HepG2 (cell line): ENCODE measurements around the gene MORN1. TPM values are rescaled to one million over a fixed set of nuclear protein-coding genes. Genes with fewer than 3 reads are reported as not detected.

Experiments
- ATAC-seq: fragments of 200-7000 bp; cut with Tn5 transposase; 3 replicates; pipeline ENCODE4 v1.9.1; 2020; ENCODE audit warnings: mild to moderate bottlenecking, moderate library complexity
- BruUV-seq: library from RNA; stranded (reverse); fragments of 400-500 nt; replicated peaks from 2 replicates; lab custom pipeline; 2021; lab: Mats Ljungman, UMichigan
- CTCF ChIA-PET: fragments of 300-600 bp; formaldehyde crosslinking; extraction: SDS; loops from one replicate; lab custom pipeline; 2021; ENCODE audit warnings: low total read pairs, inconsistent platforms, low intra/inter-chr PET ratio; lab: Yijun Ruan, JAX
- POLR2A ChIA-PET: fragments of 350-600 bp; sonication (Branson Sonifier 250); formaldehyde crosslinking; loops from one replicate; lab custom pipeline; 2020; ENCODE audit warnings: antibody characterized with exemption, inconsistent platforms; lab: Yijun Ruan, JAX
- DNase-seq: peaks from one replicate; pipeline ENCODE4 v3.0.0-alpha.2; 2015; ENCODE audit warnings: low spot score
- FAIRE-seq: peaks from 3 replicates; lab custom pipeline; 2011; peaks lifted over from hg19 to GRCh38; lab: Jason Lieb, UNC
- H2AFZ ChIP-seq: one replicate; pipeline ENCODE4 v1.6.1; 2011; ENCODE audit warnings: low read length, inconsistent platforms
- H3K27ac ChIP-seq: fragments of 300-600 bp; 3 replicates; pipeline ENCODE4 v1.8.0; 2011; ENCODE audit warnings: mixed run types, mild to moderate bottlenecking, mixed read lengths, low read length, inconsistent platforms; ENCODE audit not compliant: insufficient read depth; ENCODE audit errors: extremely low read length
- H3K27me3 ChIP-seq, 2 experiments: fragments of 200-600 bp in 1 of 2; 2 replicates in 1 of 2; 3 replicates in 1 of 2; pipeline versions ENCODE4 v1.6.0 to v1.8.0; 2011; ENCODE audit warnings: low read length in 2 of 2, mild to moderate bottlenecking in 2 of 2, moderate library complexity in 2 of 2, inconsistent platforms in 1 of 2; ENCODE audit not compliant: insufficient read depth in 2 of 2, control insufficient read depth in 1 of 2
- H3K36me3 ChIP-seq, 2 experiments: fragments of 200-600 bp in 1 of 2; replicated peaks in 1 of 2; 2 replicates in 1 of 2; 3 replicates in 1 of 2; pipeline versions ENCODE4 v1.5.1 to v1.8.0; 2011; ENCODE audit warnings: low read length in 2 of 2, inconsistent platforms in 1 of 2; ENCODE audit not compliant: insufficient read depth in 2 of 2, control insufficient read depth in 1 of 2
- H3K4me1 ChIP-seq: 2 replicates; pipeline ENCODE4 v1.5.1; 2012; ENCODE audit warnings: low read length, inconsistent platforms; ENCODE audit not compliant: insufficient read depth
- H3K4me2 ChIP-seq: 2 replicates; pipeline ENCODE4 v1.6.0; 2011; ENCODE audit warnings: low read depth, low read length, inconsistent platforms
- H3K4me3 ChIP-seq, 3 experiments: fragments of 200-600 bp in 1 of 3; sonication (generic), shearing (Covaris generic) in 1 of 3; replicated peaks in 1 of 3; 2 replicates each; pipeline ENCODE4 v1.5.1; 2011 to 2016; ENCODE audit warnings: low read length in 3 of 3, inconsistent platforms in 2 of 3, low read depth in 2 of 3, mild to moderate bottlenecking in 2 of 3, control low read depth in 1 of 3, mixed read lengths in 1 of 3; ENCODE audit not compliant: insufficient read depth in 1 of 3
- H3K79me2 ChIP-seq: one replicate; pipeline ENCODE4 v1.6.1; 2011; ENCODE audit warnings: low read length, inconsistent platforms; ENCODE audit not compliant: insufficient read depth
- H3K9ac ChIP-seq: 2 replicates; pipeline ENCODE4 v1.6.0; 2011; ENCODE audit warnings: mild to moderate bottlenecking, low read depth, low read length, inconsistent platforms; ENCODE audit not compliant: insufficient read depth
- H3K9me3 ChIP-seq: 2 replicates; pipeline ENCODE4 v1.5.1; 2012; ENCODE audit warnings: mild to moderate bottlenecking, low read length
- H4K20me1 ChIP-seq: 2 replicates; pipeline ENCODE4 v1.6.0; 2011; ENCODE audit warnings: inconsistent platforms, mild to moderate bottlenecking, low read length, moderate library complexity; ENCODE audit not compliant: insufficient read depth
- CHCHD3 ChIP-seq: sonication (generic); formaldehyde crosslinking; IDR thresholded peaks from 2 replicates; pipeline ENCODE4 v1.8.0; 2022; ENCODE audit warnings: mild to moderate bottlenecking, missing genetic modification reagents, moderate library complexity
- E2F5 ChIP-seq: sonication (generic); formaldehyde crosslinking; conservative IDR thresholded peaks from 2 replicates; pipeline ENCODE4 v1.4.0; 2020; ENCODE audit warnings: missing genetic modification reagents
- HNRNPUL1 ChIP-seq: fragments of 200-400 bp; formaldehyde crosslinking; IDR thresholded peaks from 2 replicates; pipeline ENCODE4 v1.6.1; 2017; ENCODE audit warnings: low read depth, mild to moderate bottlenecking, low read length, moderate library complexity
- JDP2 ChIP-seq: sonication (generic); formaldehyde crosslinking; IDR thresholded peaks from 2 replicates; pipeline ENCODE4 v1.8.1; 2022; ENCODE audit warnings: missing genetic modification reagents, borderline replicate concordance
- MED1 ChIP-seq: sonication (generic); formaldehyde crosslinking; IDR thresholded peaks from 2 replicates; pipeline ENCODE4 v1.4.0; 2020; ENCODE audit warnings: missing genetic modification reagents
- MEF2D ChIP-seq: sonication (generic); formaldehyde crosslinking; IDR thresholded peaks from 2 replicates; pipeline ENCODE4 v1.5.1; 2020; ENCODE audit warnings: mild to moderate bottlenecking, missing genetic modification reagents
- MTF1 ChIP-seq: sonication (generic); formaldehyde crosslinking; IDR thresholded peaks from 2 replicates; pipeline ENCODE4 v1.5.0; 2020; ENCODE audit warnings: missing genetic modification reagents
- RFX5 ChIP-seq: IDR thresholded peaks from 2 replicates; pipeline ENCODE4 v1.6.1; 2011; ENCODE audit warnings: low read depth, low read length, improper control_type of control experiment
- TAF1 ChIP-seq: sonication (generic); formaldehyde crosslinking; IDR thresholded peaks from 2 replicates; pipeline ENCODE4 v1.4.0; 2020; ENCODE audit warnings: missing genetic modification reagents
- YEATS4 ChIP-seq: sonication (generic); formaldehyde crosslinking; IDR thresholded peaks from 2 replicates; pipeline ENCODE4 v1.4.0; 2020; ENCODE audit warnings: missing genetic modification reagents, borderline replicate concordance
- ZMYM3 ChIP-seq: sonication (generic); formaldehyde crosslinking; IDR thresholded peaks from 2 replicates; pipeline ENCODE4 v1.5.1; 2020; ENCODE audit warnings: mild to moderate bottlenecking, missing genetic modification reagents
- ZNF20 ChIP-seq: sonication (generic); formaldehyde crosslinking; IDR thresholded peaks from 2 replicates; pipeline ENCODE4 v1.4.0; 2020; ENCODE audit warnings: mild to moderate bottlenecking, moderate library complexity, missing genetic modification reagents
- ZNF530 ChIP-seq: sonication (generic); formaldehyde crosslinking; IDR thresholded peaks from 2 replicates; pipeline ENCODE4 v1.5.0; 2020; ENCODE audit warnings: low read depth, mild to moderate bottlenecking, missing genetic modification reagents
- ZNF598 ChIP-seq: sonication (generic); formaldehyde crosslinking; IDR thresholded peaks from 2 replicates; pipeline ENCODE4 v1.5.1; 2020; ENCODE audit warnings: mild to moderate bottlenecking, missing genetic modification reagents, borderline replicate concordance
- WGBS: methylation state at CpG from one replicate; pipeline ENCODE4 v1.1.6; 2017; ENCODE audit warnings: low lambda C conversion rate; 5-methylcytosine and 5-hydroxymethylcytosine counted together
- in situ Hi-C: cut with HindIII; loops from 2 replicates; pipeline ENCODE4 v1.10.0; 2017; ENCODE audit warnings: low pct_unique_long_range_greater_than_20kb; ENCODE audit not compliant: extremely low pct_ligation_motif_present
- intact Hi-C: fragments of 100-400 bp; cut with micrococcal nuclease; formaldehyde crosslinking; loops from one replicate; pipeline ENCODE4 v1.10.0; 2022; ENCODE audit not compliant: unreplicated experiment
- polyA plus RNA-seq, 8 experiments: library from polyadenylated mRNA; depleted of rRNA in 3 of 8; stranded (reverse) in 7 of 8; unstranded in 1 of 8; fragments of >200 nt; fragmentation: Illumina TruSeq in 4 of 8; extraction: Trizol in 4 of 8; gene quantifications; 2 replicates each; pipeline versions ENCODE4 v1.2.1 to v1.2.3, GENCODE V29; 2011 to 2016; ENCODE audit warnings: low read depth in 4 of 8, missing spikeins in 1 of 8, mixed read lengths in 1 of 8; ENCODE audit not compliant: insufficient read depth in 1 of 8
- total RNA-seq, 5 experiments: library from RNA; depleted of rRNA; stranded (reverse); fragments of >200 nt; fragmentation: Illumina TruSeq; extraction: Trizol; gene quantifications; 2 replicates each; pipeline ENCODE4 v1.2.3, GENCODE V29; 2016; ENCODE audit warnings: low read depth in 1 of 5

The MORN1 gene
- total and polyA plus RNA-seq, 2 of the 13 experiments (the other 11 are each of a cell fraction or from before 2014, with no cell fraction given): 3.1 to 6.5 TPM

GRCh38 chr1:2419416-2419815, 28.1 kb upstream of the MORN1 start:
- whole genome bisulfite sequencing: 29% methylated on average over 5 of the region's 16 CpGs
- in situ Hi-C loops: no loop called here
- DNase-seq (no peak), FAIRE-seq (no peak), ATAC-seq (no peak)
- Histone ChIP-seq H3K4me1 (peaks cover 6% of the 10 kb centered on the region), H3K27me3 (peaks cover 9 to 59% of the 10 kb centered on the region in 2 experiments), H2AFZ (no peak overlapping the region), H3K4me2 (no peak overlapping the region), H3K27ac (no peak overlapping the region), H3K9me3 (peaks cover 10% of the 10 kb centered on the region), H3K4me3 (no peak overlapping the region), H3K36me3 (no peaks in the 10 kb centered on the region), H3K9ac (no peak overlapping the region), H3K79me2 (no peaks in the 10 kb centered on the region), H4K20me1 (no peaks in the 10 kb centered on the region)
- TF ChIP-seq ZMYM3 (no peak), CHCHD3 (CRISPR knock-in tag) (no peak), MTF1 (no peak), ZNF20 (CRISPR knock-in tag) (no peak), HNRNPUL1 (no peak), RFX5 (no peak), TAF1 (CRISPR knock-in tag) (no peak)
- no TSS peak for BruUV-seq
- ChIA-PET CTCF (no interaction called here), POLR2A (no interaction called here)
- intact Hi-C loops: no loop called here

- ATAC-seq: no peak
- no peak overlapping the region for H3K4me3 ChIP-seq
- no peak overlapping the region for H3K4me2 ChIP-seq
- in situ Hi-C loops: no loop called here
- BruUV-seq: no TSS peak
- TF ChIP-seq MEF2D (CRISPR knock-in tag) (no peak), YEATS4 (no peak), MED1 (CRISPR knock-in tag) (no peak), ZNF530 (CRISPR knock-in tag) (no peak), E2F5 (CRISPR knock-in tag) (no peak), ZNF598 (CRISPR knock-in tag) (no peak), JDP2 (no peak)
- TF ChIP-seq, all 625 proteins: peak for 0
- H3K9me3 ChIP-seq: peaks cover 10% of the 10 kb centered on the region
- POLR2A ChIA-PET: no interaction called here
- H3K79me2 ChIP-seq: no peaks in the 10 kb centered on the region
- no peaks in the 10 kb centered on the region for H4K20me1 ChIP-seq
- peaks cover 9 to 59% of the 10 kb centered on the region in 2 experiments for H3K27me3 ChIP-seq
- no peak overlapping the region for H2AFZ ChIP-seq
- no peaks in the 10 kb centered on the region for H3K36me3 ChIP-seq
- CTCF ChIA-PET: no interaction called here
- DNase-seq (no peak), FAIRE-seq (no peak)
- WGBS: 33% methylated on average over 8 of the region's 16 CpGs
- H3K27ac ChIP-seq: no peak overlapping the region
- intact Hi-C loops: no loop called here
- peaks cover 11% of the 10 kb centered on the region for H3K4me1 ChIP-seq
- H3K9ac ChIP-seq: no peak overlapping the region
These were observed 27.5 kb upstream of the MORN1 start for GRCh38 chr1:2418791-2419320.
